HG03442 (cell line): ENCODE measurements around the gene TLX2.

Source experiments
- ATAC-seq: cut with Tn5 transposase; IDR thresholded peaks from one replicate; pipeline ENCODE4 v1.9.1; 2021; ENCODE audit warnings: mild to moderate bottlenecking, moderate library complexity; ENCODE audit not compliant: unreplicated experiment

The TLX2 gene

GRCh38 chr2:74496997-74497776 is 17.1 kb upstream of the TLX2 start:
- ATAC-seq, result no peak

DNA sequence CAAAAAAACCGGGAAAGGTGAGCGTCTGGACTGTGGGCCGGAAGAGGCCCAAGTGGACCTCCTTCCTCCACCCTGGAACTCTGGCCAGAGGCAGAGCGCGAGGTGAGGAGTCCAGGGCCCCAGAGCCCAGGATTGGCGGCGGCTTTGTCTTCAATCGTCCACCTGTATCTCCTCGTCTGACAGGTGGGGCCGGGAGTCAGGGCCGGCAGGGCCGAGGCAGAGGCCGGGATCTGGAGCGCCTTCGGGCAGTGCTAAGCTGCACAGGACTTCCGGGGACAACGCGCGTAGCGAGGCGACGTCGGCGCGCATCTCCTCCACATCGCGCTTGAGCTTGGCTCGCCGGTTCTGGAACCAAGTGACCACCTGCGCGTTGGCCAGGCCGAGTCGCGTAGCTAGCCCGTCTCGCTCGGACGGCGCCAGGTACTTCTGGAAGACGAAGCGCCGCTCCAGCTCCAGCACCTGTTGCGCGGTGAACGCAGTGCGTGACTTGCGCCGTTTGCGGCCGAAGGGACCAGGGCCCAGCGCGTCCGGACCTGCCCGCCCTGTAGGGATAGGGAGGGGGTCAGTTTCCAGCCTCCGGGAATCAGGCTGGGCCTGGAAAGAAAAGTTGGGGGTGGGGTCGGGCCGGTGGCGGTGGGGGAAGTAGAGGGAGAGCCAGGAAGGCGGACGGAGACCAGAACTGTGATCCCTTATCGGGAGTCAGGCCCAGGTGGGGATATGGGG is 16.3 kb upstream of the TLX2 start:
- ATAC-seq, result no peak

DNA sequence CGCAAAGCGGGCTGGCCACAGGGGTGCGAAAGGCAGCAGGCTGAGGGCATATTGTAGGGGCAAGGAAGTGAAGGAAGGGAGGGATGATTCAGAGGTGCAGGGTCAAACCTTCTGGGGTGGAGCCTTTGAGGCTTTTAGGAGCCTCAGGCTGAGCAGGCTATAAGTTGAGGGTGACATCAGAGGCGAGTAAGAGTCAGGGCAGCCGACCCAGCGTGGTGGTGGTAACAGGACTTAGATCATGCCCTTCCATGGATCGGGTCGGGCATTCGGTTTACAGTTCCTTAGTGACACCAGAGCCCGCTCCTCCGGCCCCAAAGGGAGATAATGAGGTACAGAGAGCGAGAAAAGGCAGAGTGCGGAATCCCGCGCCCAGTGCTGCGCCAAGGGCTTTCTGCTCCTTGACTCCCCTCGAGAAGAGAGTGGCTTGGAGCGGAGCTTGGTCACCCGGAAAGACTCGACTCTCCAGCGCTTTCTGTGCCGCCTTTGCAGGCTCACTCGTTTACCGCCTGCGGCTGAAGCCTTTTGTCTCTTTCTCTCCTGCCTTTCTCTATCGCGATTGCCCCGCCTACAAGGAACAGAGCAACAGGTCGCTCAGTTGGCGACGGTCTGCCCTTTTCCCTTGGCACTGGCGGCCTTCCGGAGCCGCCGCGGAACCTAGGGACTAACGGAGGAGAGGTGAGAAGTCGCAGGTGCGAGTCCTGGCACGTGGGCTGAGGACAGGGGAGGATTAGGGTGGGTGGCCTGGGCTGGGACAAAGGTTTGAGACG is 15.6 kb upstream of the TLX2 start:
- ATAC-seq, result no peak

DNA sequence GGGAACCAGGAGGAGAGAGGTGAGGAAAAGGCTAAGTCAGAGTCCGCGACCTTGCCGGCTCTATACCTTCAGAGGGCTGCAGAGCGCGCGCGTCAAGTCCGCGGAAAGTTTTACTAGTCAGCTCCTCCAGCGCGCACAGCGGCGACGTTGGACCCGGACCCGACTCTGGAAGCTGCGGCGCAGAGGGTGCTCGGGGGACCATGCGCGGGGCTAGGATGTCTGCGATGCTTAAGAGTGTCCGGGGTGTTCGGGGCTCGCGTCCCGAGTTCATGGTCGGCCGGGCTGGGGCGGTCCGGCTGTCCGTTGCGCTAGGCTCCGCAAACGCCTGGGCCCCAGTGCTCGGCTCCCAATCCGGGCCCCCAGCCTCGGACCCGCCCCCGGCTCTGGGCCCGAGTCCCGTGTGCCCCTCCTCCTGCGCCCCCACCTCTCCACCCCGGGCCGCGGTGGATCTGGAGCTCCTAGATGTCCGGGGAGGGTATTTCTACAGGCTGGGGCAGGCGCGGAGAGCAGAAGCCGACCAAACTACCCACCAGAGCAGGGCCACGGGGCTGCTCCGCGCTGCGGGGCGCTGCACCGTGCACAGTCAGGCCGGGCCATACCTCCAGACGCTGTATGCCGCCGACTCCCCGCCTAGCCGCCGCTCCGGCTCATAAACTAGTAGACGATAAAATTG is 14.8 kb upstream of the TLX2 start, which contains the start of gene LBX2:
Gene LBX2 (minus strand): TSS at position 337 of the 673 bp plus-strand sequence. CDS start 66 bp downstream, at position 271.
- ATAC-seq, result no peak

- no peak for ATAC-seq
Observed at GRCh38 chr2:74499940-74500577, 14.2 kb upstream of the TLX2 start.

- ATAC-seq, result no peak
Observed at GRCh38 chr2:74500578-74500946, 13.7 kb upstream of the TLX2 start.

DNA sequence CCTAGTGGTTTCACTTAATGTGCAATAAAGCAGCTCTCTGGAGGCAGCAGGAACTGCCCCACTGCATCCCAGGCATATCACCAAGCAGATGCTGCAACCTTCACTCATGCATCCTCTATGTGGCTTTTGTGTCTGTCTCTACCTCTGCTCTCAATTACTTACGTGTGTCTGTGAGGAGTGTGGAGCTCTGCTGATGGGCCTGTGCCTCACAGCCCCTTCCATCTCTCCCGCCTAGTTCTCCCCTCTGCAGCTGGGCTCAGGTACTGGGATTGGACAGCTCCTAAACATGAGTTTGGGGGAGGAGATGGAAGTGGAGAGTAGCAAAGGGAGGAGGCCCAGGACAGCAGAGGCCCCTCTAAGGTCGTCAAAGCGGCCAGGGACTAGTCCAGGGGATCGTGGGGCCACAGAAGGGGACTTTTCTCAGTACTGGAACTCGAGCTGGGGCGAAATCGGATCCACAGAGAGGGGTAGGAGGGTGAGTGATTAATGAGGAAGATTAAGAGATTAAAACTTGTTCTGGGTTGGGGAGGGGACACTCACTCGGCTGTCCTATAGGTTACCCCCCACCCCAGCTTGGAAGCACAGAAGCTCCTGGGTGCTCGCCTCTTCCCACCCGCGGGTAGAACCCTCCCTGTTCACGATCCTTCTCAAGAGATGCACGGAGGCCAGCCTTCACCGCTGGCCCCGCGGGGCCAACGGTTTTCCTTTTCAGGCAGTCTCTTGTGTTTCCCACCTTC is 12.7 kb upstream of the TLX2 start:
- ATAC-seq, result no peak

DNA sequence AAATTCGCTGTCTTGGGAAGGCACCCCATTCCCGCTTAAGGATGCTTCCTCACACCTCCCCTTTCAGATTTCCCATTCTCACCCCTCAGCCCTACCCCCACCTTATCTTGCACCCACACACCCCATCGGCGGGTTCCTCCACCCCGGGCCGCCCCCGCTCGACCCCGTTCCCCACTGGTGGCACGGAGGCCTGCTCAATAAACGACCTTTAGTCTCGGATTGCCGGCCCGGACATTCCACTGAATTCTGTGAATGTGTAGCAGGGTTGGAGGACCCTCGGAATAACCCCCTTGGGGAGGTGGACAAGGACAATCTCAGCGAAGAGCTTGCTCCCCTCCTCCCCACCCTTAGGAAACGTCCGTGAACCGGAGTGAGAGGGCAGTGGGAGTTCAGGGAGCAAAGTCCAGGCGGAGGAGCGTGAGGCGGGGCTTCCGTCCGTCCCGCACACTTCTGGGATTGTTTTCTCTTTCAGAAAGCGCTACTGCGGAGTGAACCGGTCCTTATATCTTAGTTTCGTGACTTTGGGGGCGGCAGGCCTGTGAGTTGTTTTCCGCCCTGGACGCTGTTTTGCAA is 12.0 kb upstream of the TLX2 start:
- ATAC-seq, result no peak

- peak; percentile 36 for ATAC-seq
Observed at GRCh38 chr2:74502720-74503505, 11.3 kb upstream of the TLX2 start.

- no peak for ATAC-seq
Observed at GRCh38 chr2:74503506-74504475, 10.5 kb upstream of the TLX2 start.

DNA sequence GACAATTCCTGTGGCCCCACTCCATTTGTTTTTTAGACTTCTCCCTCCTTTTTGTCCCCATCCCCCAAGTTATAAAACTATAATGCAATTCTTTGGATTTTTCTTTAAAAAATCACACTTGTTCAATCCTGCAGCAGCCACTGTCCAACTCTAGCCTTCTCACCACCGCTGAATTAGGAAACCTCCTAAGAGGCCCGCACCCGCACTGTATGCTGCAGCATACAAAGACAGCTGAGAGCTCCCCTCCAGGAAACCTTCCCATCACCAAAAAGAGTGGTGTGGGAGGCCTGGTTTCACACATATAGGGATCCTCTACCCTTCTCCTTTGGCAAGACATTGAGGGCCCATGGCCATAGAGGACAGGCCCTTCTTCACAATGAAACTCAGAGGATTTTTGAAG is 9.7 kb upstream of the TLX2 start:
- ATAC-seq, result no peak

GRCh38 chr2:74505448-74506246 is 8.6 kb upstream of the TLX2 start:
- ATAC-seq, result no peak

DNA sequence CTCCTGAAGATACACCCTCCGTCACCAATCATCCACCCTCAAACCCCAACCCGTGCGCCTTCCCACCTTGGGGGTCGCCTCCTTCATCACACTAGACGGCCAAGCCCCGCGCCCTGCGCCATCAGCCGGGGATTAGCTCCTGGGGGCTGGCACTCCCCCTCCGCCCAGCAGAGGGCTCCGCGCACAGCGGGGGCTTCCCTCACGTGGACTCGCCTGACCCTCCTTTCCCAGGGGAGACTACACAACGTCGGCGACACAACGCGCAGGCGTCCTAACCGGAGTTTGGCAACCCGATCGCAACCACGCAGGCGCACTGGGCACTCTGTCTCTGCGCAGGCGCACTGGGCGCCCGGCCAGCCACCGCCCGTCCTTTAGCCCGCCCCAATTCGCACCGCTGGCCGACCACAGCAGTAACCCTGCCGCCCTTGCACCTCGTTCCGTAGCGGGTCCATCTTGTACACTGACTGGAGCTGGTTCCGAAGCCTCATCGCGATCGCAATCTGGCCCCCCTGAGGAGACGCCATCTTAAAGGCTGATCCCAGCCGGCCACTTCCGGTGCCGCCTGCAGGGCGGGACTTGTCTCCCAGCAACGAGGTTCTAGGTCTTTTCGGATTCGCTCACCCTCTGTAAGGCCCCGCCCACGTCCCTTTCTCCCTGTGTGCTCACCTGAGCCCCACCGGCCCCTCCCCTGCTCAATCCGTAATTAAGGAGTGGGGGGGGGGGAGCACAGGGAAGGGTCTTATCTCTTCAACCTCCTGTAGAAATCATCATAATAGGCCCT is 6.9 kb upstream of the TLX2 start, which contains the start of gene PCGF1:
Gene PCGF1 (minus strand): TSS at position 551 of the 781 bp plus-strand sequence. CDS start 27 bp downstream, at position 524.
- peak; percentile 87 for ATAC-seq

DNA sequence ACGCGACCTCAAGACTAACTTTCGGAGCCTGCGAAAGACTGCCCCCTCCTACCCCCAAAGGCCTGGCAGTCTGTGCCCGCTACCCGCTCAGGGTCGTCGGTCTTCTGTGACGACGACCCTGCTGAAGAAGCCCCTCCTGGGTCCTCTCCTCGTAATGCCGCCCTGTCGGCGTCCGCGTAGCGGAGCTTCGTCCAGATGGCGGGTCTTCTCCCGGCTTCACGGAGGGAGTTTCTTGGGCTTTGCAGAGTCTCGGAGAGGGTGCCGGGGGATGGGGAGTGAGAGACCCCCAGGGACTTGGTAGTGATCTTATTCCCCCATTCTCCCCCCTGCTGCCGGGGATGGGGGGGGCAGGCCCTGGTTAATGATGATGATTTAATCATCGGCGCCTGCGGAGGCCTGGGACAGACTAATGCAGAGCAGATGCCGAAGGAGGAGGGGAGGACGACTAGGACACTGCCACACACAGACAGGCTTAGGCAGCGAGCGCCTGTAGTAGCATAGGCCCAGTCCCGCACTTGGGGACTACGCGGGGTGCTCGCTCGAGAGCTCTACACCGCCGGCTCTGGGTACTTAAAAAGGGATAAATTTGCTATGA is 6.2 kb upstream of the TLX2 start:
- peak; percentile 6 for ATAC-seq

DNA sequence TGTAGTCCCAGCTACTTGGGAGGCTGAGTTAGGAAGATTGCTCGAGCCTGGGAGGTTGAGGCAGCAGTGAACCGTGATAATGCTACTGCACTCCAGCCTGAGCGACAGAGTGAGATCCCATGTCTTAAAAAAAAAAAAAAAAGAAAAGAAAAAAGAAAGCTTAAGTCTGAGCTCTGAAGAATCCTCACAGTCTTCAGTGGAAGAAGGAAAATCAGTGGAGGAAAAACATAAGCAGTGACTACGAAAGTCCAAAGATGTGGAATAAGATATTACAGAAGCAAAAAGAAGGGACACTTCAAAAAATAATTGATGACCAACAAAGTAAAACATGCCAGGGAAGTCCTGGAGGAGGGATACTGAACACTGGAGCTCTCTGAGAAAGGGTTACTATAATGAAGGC is 4.0 kb upstream of the TLX2 start:
- ATAC-seq, result no peak
